GM23338 (cell line): Measurements from ENCODE around the gene FBXO31. TPM values are rescaled to one million over a fixed set of nuclear protein-coding genes. Genes with fewer than 3 reads are reported as not detected.

Source experiments
- ATAC-seq: fragments of 200-7000 bp; cut with Tn5 transposase; 3 replicates; pipeline ENCODE4 v1.9.1; 2020
- DNase-seq: peaks from one replicate; pipeline ENCODE4 v3.0.0-alpha.2; 2015; ENCODE audit warnings: low spot score
- H2AFZ ChIP-seq: fragments of 200-600 bp; sonication (generic); 2 replicates; pipeline ENCODE4 v1.8.0; 2016; ENCODE audit warnings: antibody characterized with exemption, mild to moderate bottlenecking, moderate library complexity
- H3F3A ChIP-seq: fragments of 200-600 bp; sonication (generic); replicated peaks from 2 replicates; pipeline ENCODE4 v1.8.0; 2017; ENCODE audit warnings: antibody characterized with exemption, mixed run types, low read depth
- H3K27ac ChIP-seq: fragments of 200-600 bp; sonication (generic); 2 replicates; pipeline ENCODE4 v1.6.1; 2016; ENCODE audit warnings: low read depth
- H3K27me3 ChIP-seq: fragments of 200-600 bp; sonication (generic); 2 replicates; pipeline ENCODE4 v1.8.0; 2016; ENCODE audit warnings: mild to moderate bottlenecking, mixed run types, moderate library complexity; ENCODE audit not compliant: insufficient read depth
- H3K36me3 ChIP-seq: fragments of 200-600 bp; sonication (generic); 2 replicates; pipeline ENCODE4 v1.8.0; 2016; ENCODE audit warnings: mild to moderate bottlenecking; ENCODE audit not compliant: insufficient read depth
- H3K4me1 ChIP-seq: fragments of 200-600 bp; sonication (generic); 2 replicates; pipeline ENCODE4 v1.8.0; 2016; ENCODE audit warnings: mild to moderate bottlenecking, moderate library complexity; ENCODE audit not compliant: insufficient read depth
- H3K4me2 ChIP-seq: fragments of 200-600 bp; sonication (generic); 2 replicates; pipeline ENCODE4 v1.7.1; 2017; ENCODE audit warnings: mixed run types
- H3K4me3 ChIP-seq: fragments of 200-600 bp; sonication (generic); 2 replicates; pipeline ENCODE4 v1.6.1; 2016; ENCODE audit warnings: mixed run types
- H3K79me2 ChIP-seq: fragments of 200-600 bp; sonication (generic); replicated peaks from 2 replicates; pipeline ENCODE4 v1.8.0; 2017; ENCODE audit warnings: mild to moderate bottlenecking; ENCODE audit not compliant: insufficient read depth
- H3K9me2 ChIP-seq: fragments of 200-600 bp; sonication (generic); 2 replicates; pipeline ENCODE4 v1.8.0; 2017; ENCODE audit not compliant: insufficient read depth
- H4K20me1 ChIP-seq: fragments of 200-600 bp; sonication (generic); replicated peaks from 2 replicates; pipeline ENCODE4 v1.8.0; 2017; ENCODE audit warnings: mild to moderate bottlenecking; ENCODE audit not compliant: insufficient read depth
- H3K27ac Mint-ChIP-seq: 2 replicates; pipeline ENCODE4 v1.8.0; 2020; ENCODE audit warnings: inconsistent platforms, mild to moderate bottlenecking, moderate library complexity, mixed read lengths
- H3K27me3 Mint-ChIP-seq: 3 replicates; pipeline ENCODE4 v1.8.0; 2022; ENCODE audit warnings: low read depth, mild to moderate bottlenecking, moderate library complexity, mixed read lengths, inconsistent platforms; ENCODE audit not compliant: insufficient read depth, poor library complexity
- H3K36me3 Mint-ChIP-seq: 3 replicates; pipeline ENCODE4 v1.8.0; 2021; ENCODE audit warnings: low read depth, mild to moderate bottlenecking, inconsistent platforms, moderate library complexity, mixed read lengths
- H3K4me1 Mint-ChIP-seq: 3 replicates; pipeline ENCODE4 v1.8.0; 2020; ENCODE audit warnings: mild to moderate bottlenecking, inconsistent platforms, mixed read lengths
- H3K4me3 Mint-ChIP-seq: 3 replicates; pipeline ENCODE4 v1.8.0; 2021; ENCODE audit warnings: moderate library complexity, mild to moderate bottlenecking, inconsistent platforms, mixed read lengths
- H3K9me3 Mint-ChIP-seq: 3 replicates; pipeline ENCODE4 v1.8.0; 2020; ENCODE audit warnings: moderate library complexity, mild to moderate bottlenecking, inconsistent platforms, mixed read lengths
- CREB1 ChIP-seq: fragments of 250-450 bp; sonication (Bioruptor Pico); IDR thresholded peaks from 2 replicates; pipeline ENCODE4 v1.5.0; 2020; ENCODE audit warnings: low read depth, mild to moderate bottlenecking, moderate library complexity
- CTCF ChIP-seq, 2 experiments: fragments of 200-600 bp in 1 of 2; sonication (generic) in 1 of 2; conservative IDR thresholded peaks; 2 replicates each; pipeline versions ENCODE4 v1.5.1 to v1.6.1; 2016 to 2017; ENCODE audit warnings: antibody characterized with exemption in 2 of 2, low read depth in 2 of 2, mild to moderate bottlenecking in 2 of 2, moderate library complexity in 1 of 2
- ETS1 ChIP-seq: IDR thresholded peaks from 2 replicates; pipeline ENCODE4 v1.6.1; 2016; ENCODE audit warnings: antibody characterized with exemption
- EZH2 ChIP-seq: fragments of 200-600 bp; sonication (generic); IDR thresholded peaks from one replicate; pipeline ENCODE4 v1.8.0; 2017; ENCODE audit warnings: antibody characterized with exemption, mild to moderate bottlenecking, low read depth; ENCODE audit not compliant: unreplicated experiment
- EZH2phosphoT487 ChIP-seq: fragments of 200-600 bp; sonication (generic); IDR thresholded peaks from one replicate; pipeline ENCODE4 v1.8.1; 2018; ENCODE audit warnings: antibody characterized with exemption; ENCODE audit not compliant: unreplicated experiment
- JUNB ChIP-seq: IDR thresholded peaks from one replicate; pipeline ENCODE4 v1.6.1; 2016; ENCODE audit warnings: antibody characterized with exemption; ENCODE audit not compliant: unreplicated experiment
- NANOG ChIP-seq: IDR thresholded peaks from 2 replicates; pipeline ENCODE4 v1.6.1; 2016; ENCODE audit warnings: antibody characterized with exemption, borderline replicate concordance
- POLR2AphosphoS5 ChIP-seq: IDR thresholded peaks from 2 replicates; pipeline ENCODE4 v1.6.1; 2016; ENCODE audit warnings: antibody characterized with exemption, low read depth
- REST ChIP-seq: IDR thresholded peaks from one replicate; pipeline ENCODE4 v1.6.1; 2018; ENCODE audit warnings: antibody characterized with exemption; ENCODE audit not compliant: unreplicated experiment
- STAT1 ChIP-seq: IDR thresholded peaks from one replicate; pipeline ENCODE4 v1.6.1; 2016; ENCODE audit warnings: antibody characterized with exemption; ENCODE audit not compliant: unreplicated experiment
- ZNF114 ChIP-seq: fragments of 250-450 bp; sonication (Bioruptor Pico); IDR thresholded peaks from 2 replicates; pipeline ENCODE4 v1.5.0; 2020; ENCODE audit warnings: mild to moderate bottlenecking, moderate library complexity
- ZNF331 ChIP-seq: fragments of 250-450 bp; sonication (Bioruptor Pico); IDR thresholded peaks from 2 replicates; pipeline ENCODE4 v1.5.0; 2020; ENCODE audit warnings: low read depth, mild to moderate bottlenecking, moderate library complexity
- ZNF462 ChIP-seq: fragments of 250-450 bp; sonication (Bioruptor Pico); IDR thresholded peaks from 2 replicates; pipeline ENCODE4 v1.5.0; 2020; ENCODE audit warnings: mild to moderate bottlenecking, moderate library complexity
- polyA plus RNA-seq: library from polyadenylated mRNA; unstranded; fragments of >200 nt; fragmentation: Nextera tagmentation; extraction: Ambion mirVana; gene quantifications from 2 replicates; pipeline ENCODE4 v1.2.1, GENCODE V29; 2016
- total RNA-seq: library from RNA; depleted of rRNA; stranded (reverse); fragments of >200 nt; shearing (Covaris generic); gene quantifications from 2 replicates; pipeline ENCODE4 v1.2.3, GENCODE V29; 2014

FBXO31 gene
- total and polyA plus RNA-seq, 2 experiments from 2014 or later, result 7.0 to 23.8 TPM

- Mint-ChIP-seq H3K27me3 (peaks cover 5% of the 10 kb centered on the region), H3K9me3 (no peaks in the 10 kb centered on the region; the same call in 2 of the 3 replicates), H3K36me3 (peaks cover 3% of the 10 kb centered on the region; the same call in 1 of the 3 replicates), H3K27ac (no peak overlapping the region), H3K4me3 (no peak overlapping the region), H3K4me1 (no peaks in the 10 kb centered on the region; the same call in 2 of the 3 replicates)
- TF ChIP-seq NANOG (no peak), POLR2AphosphoS5 (no peak), CTCF (conservative IDR thresholded peaks at IDR 0.05; ENCODE audit: low read depth in 2 of 2) (no peak), CREB1 (CRISPR knock-in tag) (no peak), ETS1 (no peak), ZNF114 (no peak), EZH2phosphoT487 (no peak), JUNB (no peak), EZH2 (no peak), ZNF462 (no peak), ZNF331 (CRISPR knock-in tag) (no peak), REST (no peak), STAT1 (no peak)
- Histone ChIP-seq H3K27me3 (no peaks in the 10 kb centered on the region), H3K4me1 (no peaks in the 10 kb centered on the region), H3K4me2 (no peak overlapping the region), H2AFZ (no peak overlapping the region), H3F3A (no peaks in the 10 kb centered on the region), H3K4me3 (no peak overlapping the region), H3K79me2 (peaks cover 12% of the 10 kb centered on the region; the same call in 1 of the 2 replicates), H3K27ac (no peak overlapping the region), H4K20me1 (peaks cover 11% of the 10 kb centered on the region; the same call in 1 of the 2 replicates), H3K36me3 (no peaks in the 10 kb centered on the region; the same call in 1 of the 2 replicates), H3K9me2 (no peaks in the 10 kb centered on the region)
- ATAC-seq (no peak), DNase-seq (no peak)
Observed at GRCh38 chr16:87351320-87351698, 32.3 kb downstream of the FBXO31 start.
